Smooth muscle cell (in vitro differentiated cells): ENCODE data around the gene SULF2. TPM values are rescaled to one million over a fixed set of nuclear protein-coding genes. Genes with fewer than 3 reads are reported as not detected.

Experiments used
- DNase-seq: peaks from one replicate; lab custom pipeline; 2025; ENCODE audit not compliant: unreplicated experiment; lab: John Stamatoyannopoulos, UW
- H2AFZ ChIP-seq: fragments of 200-600 bp; sonication (generic); 2 replicates; pipeline ENCODE4 v1.6.0; 2016; ENCODE audit warnings: antibody characterized with exemption, low read depth, mild to moderate bottlenecking
- H3F3A ChIP-seq: fragments of 200-600 bp; sonication (generic); 2 replicates; pipeline ENCODE4 v1.6.0; 2017; ENCODE audit warnings: antibody characterized with exemption, low read depth
- H3K27ac ChIP-seq: fragments of 200-600 bp; sonication (generic); 2 replicates; pipeline ENCODE4 v1.5.1; 2016; ENCODE audit warnings: low read depth, mild to moderate bottlenecking
- H3K27me3 ChIP-seq: fragments of 200-600 bp; sonication (generic); 2 replicates; pipeline ENCODE4 v1.6.1; 2016; ENCODE audit warnings: low read depth, mild to moderate bottlenecking
- H3K36me3 ChIP-seq: fragments of 200-600 bp; sonication (generic); 2 replicates; pipeline ENCODE4 v1.5.1; 2016; ENCODE audit warnings: low read depth
- H3K4me1 ChIP-seq: fragments of 200-600 bp; sonication (generic); 2 replicates; pipeline ENCODE4 v1.5.1; 2016; ENCODE audit warnings: low read depth
- H3K4me2 ChIP-seq: fragments of 200-600 bp; sonication (generic); 2 replicates; pipeline ENCODE4 v1.6.0; 2016; ENCODE audit warnings: mild to moderate bottlenecking
- H3K4me3 ChIP-seq: fragments of 200-600 bp; sonication (generic); 2 replicates; pipeline ENCODE4 v1.5.1; 2016; ENCODE audit warnings: mild to moderate bottlenecking
- H3K79me2 ChIP-seq: fragments of 200-600 bp; sonication (generic); 2 replicates; pipeline ENCODE4 v1.6.0; 2016; ENCODE audit warnings: low read depth, mild to moderate bottlenecking
- H3K9ac ChIP-seq: fragments of 200-600 bp; sonication (generic); 2 replicates; pipeline ENCODE4 v1.6.0; 2016; ENCODE audit warnings: low read depth
- H3K9me3 ChIP-seq: fragments of 200-600 bp; sonication (generic); replicated peaks from 2 replicates; pipeline ENCODE4 v1.5.1; 2016; ENCODE audit warnings: low read depth
- H4K20me1 ChIP-seq: fragments of 200-600 bp; sonication (generic); 2 replicates; pipeline ENCODE4 v1.6.0; 2016; ENCODE audit warnings: low read depth
- WGBS: methylation state at CpG from one replicate; pipeline ENCODE4 v1.1.7; 2016; ENCODE audit warnings: low lambda C conversion rate; 5-methylcytosine and 5-hydroxymethylcytosine counted together
- polyA plus RNA-seq: library from polyadenylated mRNA; unstranded; fragments of >200 nt; fragmentation: Nextera tagmentation; extraction: Ambion mirVana; gene quantifications from 2 replicates; pipeline ENCODE4 v1.2.1, GENCODE V29; 2016
- total RNA-seq: library from RNA; depleted of rRNA; stranded (reverse); fragments of >200 nt; gene quantifications from 2 replicates; pipeline ENCODE4 v1.2.3, GENCODE V29; 2014
- TF ChIP-seq, protein P1 (sequence below): fragments of 200-600 bp; sonication (generic); IDR thresholded peaks from 2 replicates; pipeline ENCODE4 v1.5.1; 2017; ENCODE audit warnings: borderline replicate concordance, mild to moderate bottlenecking, antibody characterized with exemption; ENCODE audit not compliant: insufficient read depth, poor library complexity, severe bottlenecking

SULF2 gene
- total and polyA plus RNA-seq, 2 experiments from 2014 or later = 109 to 144 TPM

GRCh38 chr20:47775841-47776240 is 9.4 kb downstream of the SULF2 start:
- Histone ChIP-seq H3K79me2 (peaks cover 35% of the 10 kb centered on the region), H3K4me1 (peaks cover 11% of the 10 kb centered on the region), H3K36me3 (no peaks in the 10 kb centered on the region), H3K9me3 (no peaks in the 10 kb centered on the region), H3K27ac (no peak overlapping the region), H3F3A (no peaks in the 10 kb centered on the region), H2AFZ (no peak overlapping the region), H3K9ac (no peak overlapping the region), H3K4me2 (no peak overlapping the region), H3K4me3 (no peak overlapping the region), H4K20me1 (peaks cover 56% of the 10 kb centered on the region), H3K27me3 (no peaks in the 10 kb centered on the region)
- TF ChIP-seq, protein P1, sequence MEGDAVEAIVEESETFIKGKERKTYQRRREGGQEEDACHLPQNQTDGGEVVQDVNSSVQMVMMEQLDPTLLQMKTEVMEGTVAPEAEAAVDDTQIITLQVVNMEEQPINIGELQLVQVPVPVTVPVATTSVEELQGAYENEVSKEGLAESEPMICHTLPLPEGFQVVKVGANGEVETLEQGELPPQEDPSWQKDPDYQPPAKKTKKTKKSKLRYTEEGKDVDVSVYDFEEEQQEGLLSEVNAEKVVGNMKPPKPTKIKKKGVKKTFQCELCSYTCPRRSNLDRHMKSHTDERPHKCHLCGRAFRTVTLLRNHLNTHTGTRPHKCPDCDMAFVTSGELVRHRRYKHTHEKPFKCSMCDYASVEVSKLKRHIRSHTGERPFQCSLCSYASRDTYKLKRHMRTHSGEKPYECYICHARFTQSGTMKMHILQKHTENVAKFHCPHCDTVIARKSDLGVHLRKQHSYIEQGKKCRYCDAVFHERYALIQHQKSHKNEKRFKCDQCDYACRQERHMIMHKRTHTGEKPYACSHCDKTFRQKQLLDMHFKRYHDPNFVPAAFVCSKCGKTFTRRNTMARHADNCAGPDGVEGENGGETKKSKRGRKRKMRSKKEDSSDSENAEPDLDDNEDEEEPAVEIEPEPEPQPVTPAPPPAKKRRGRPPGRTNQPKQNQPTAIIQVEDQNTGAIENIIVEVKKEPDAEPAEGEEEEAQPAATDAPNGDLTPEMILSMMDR = no peak
- 93% methylated on average over 5 of the region's 5 CpGs for WGBS
- DNase-seq = no peak

DNA sequence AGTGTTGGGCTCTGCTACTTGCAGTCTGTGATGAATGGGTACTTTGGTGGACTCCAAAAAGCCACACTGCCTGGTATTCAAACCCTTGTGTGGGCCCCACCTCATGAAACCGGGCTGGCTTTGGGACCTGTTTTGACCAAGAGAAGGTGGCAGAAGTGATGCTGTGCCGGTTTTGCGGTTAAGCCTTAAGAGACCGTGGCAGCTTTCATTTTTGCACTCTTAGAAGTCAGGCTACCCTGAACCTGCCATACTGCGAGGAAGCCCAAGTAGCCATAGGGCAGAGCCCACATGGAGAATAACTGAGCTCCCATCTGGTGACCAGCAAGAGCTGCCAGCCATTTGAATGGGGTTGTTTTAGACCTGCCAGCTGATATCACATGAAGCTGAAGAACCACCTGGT is 10.2 kb downstream of the SULF2 start:
- Histone ChIP-seq H3K9ac (no peak overlapping the region), H2AFZ (no peak overlapping the region), H3K27me3 (no peaks in the 10 kb centered on the region), H3K4me1 (peaks cover 11% of the 10 kb centered on the region), H3K36me3 (no peaks in the 10 kb centered on the region), H3K79me2 (peaks cover 35% of the 10 kb centered on the region), H4K20me1 (peaks cover 48% of the 10 kb centered on the region), H3K9me3 (no peaks in the 10 kb centered on the region), H3K4me2 (no peak overlapping the region), H3K27ac (no peak overlapping the region), H3K4me3 (no peak overlapping the region), H3F3A (no peaks in the 10 kb centered on the region)
- no peak for DNase-seq
- TF ChIP-seq, protein P1 = no peak
- 87% methylated on average over 5 of the region's 5 CpGs for WGBS

GRCh38 chr20:47774131-47774777 is 11.0 kb downstream of the SULF2 start:
- WGBS = 77% methylated on average over 14 of the region's 14 CpGs
- Histone ChIP-seq H3K27me3 (no peaks in the 10 kb centered on the region), H3K79me2 (peaks cover 30% of the 10 kb centered on the region), H3K36me3 (no peaks in the 10 kb centered on the region), H3K27ac (no peak overlapping the region), H2AFZ (no peak overlapping the region), H3F3A (no peaks in the 10 kb centered on the region), H3K9me3 (no peaks in the 10 kb centered on the region), H3K4me3 (no peak overlapping the region), H3K4me2 (no peak overlapping the region), H3K9ac (no peak overlapping the region), H4K20me1 (peaks cover 43% of the 10 kb centered on the region), H3K4me1 (peaks cover 11% of the 10 kb centered on the region)
- TF ChIP-seq, protein P1 = no peak
- DNase-seq = no peak

DNA sequence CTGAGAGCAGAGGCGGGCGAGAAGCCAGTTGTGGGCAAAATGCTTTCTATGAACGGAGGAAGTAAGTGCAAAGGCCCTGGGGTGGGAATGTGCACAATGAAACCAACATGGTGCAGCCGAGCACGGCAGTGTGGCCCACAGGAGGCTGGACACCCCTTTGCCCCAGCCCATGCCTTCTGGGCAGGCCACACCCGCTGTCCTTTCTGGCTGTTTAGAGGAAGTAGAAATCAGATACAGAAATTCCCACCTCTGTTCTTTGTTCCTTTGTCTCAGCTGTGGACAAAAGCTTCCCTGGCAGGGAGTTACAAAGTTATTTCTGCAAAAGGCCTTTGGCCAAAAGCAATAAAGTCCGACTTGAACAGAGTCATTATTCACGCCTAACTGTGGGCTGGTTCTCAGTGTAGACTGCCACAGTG is 11.9 kb downstream of the SULF2 start:
- WGBS = 90% methylated on average over 8 of the region's 8 CpGs
- H3K79me2 ChIP-seq = peaks cover 24% of the 10 kb centered on the region
- H3K36me3 ChIP-seq = no peaks in the 10 kb centered on the region

More for the DNA sequence above, 11.9 kb downstream of the SULF2 start:
- DNase-seq = no peak
- Histone ChIP-seq H4K20me1 (peaks cover 34% of the 10 kb centered on the region), H3K4me3 (no peak overlapping the region), H3K27me3 (no peaks in the 10 kb centered on the region), H3K4me1 (peaks cover 11% of the 10 kb centered on the region), H3K27ac (no peak overlapping the region), H3K4me2 (no peak overlapping the region), H3K9ac (no peak overlapping the region), H3K9me3 (no peaks in the 10 kb centered on the region), H2AFZ (no peak overlapping the region), H3F3A (no peaks in the 10 kb centered on the region)
- TF ChIP-seq, protein P1 = no peak
